Heart left ventricle (tissue), 16 donors: ENCODE measurements around the gene PTK6. TPM values are rescaled to one million over a fixed set of nuclear protein-coding genes. Genes with fewer than 3 reads are reported as not detected.

ENCODE experiments used
- ATAC-seq, 4 donors: fragments of 200-7000 bp; cut with Tn5 transposase; one replicate each; pipeline ENCODE4 v1.9.1; 2020 to 2022; ENCODE audit warnings: moderate library complexity in 4 of 4, mild to moderate bottlenecking in 3 of 4, moderate number of reproducible peaks in 1 of 4
- DNase-seq, 5 donors: peaks; one replicate each; pipeline ENCODE4 v3.0.0-alpha.2; 2020
- H3K27ac ChIP-seq, 12 donors: fragments of 200-600 bp; sonication (generic) in 4 of 12; one replicate each; pipeline versions ENCODE4 v1.5.0 to v1.8.0; 2016 to 2022; ENCODE audit warnings: mild to moderate bottlenecking in 2 of 12
- H3K27me3 ChIP-seq, 9 donors: fragments of 200-600 bp; sonication (generic) in 2 of 9; one replicate each; pipeline versions ENCODE4 v1.5.1 to v1.8.0; 2016 to 2022; ENCODE audit warnings: mild to moderate bottlenecking in 3 of 9
- H3K36me3 ChIP-seq, 9 donors: fragments of 200-600 bp; sonication (generic) in 2 of 9; one replicate each; pipeline versions ENCODE4 v1.5.0 to v1.8.0; 2018 to 2022; ENCODE audit warnings: mild to moderate bottlenecking in 2 of 9
- H3K4me1 ChIP-seq, 12 donors: fragments of 200-600 bp; sonication (generic) in 4 of 12; one replicate each; pipeline versions ENCODE4 v1.5.0 to v1.8.0; 2016 to 2022; ENCODE audit warnings: mild to moderate bottlenecking in 3 of 12
- H3K4me3 ChIP-seq, 12 donors: fragments of 200-600 bp; sonication (generic) in 4 of 12; one replicate each; pipeline versions ENCODE4 v1.5.0 to v1.8.0; 2017 to 2022; ENCODE audit warnings: mild to moderate bottlenecking in 9 of 12, moderate library complexity in 4 of 12
- H3K9me3 ChIP-seq, 12 donors: fragments of 200-600 bp; sonication (generic) in 4 of 12; one replicate each; pipeline versions ENCODE4 v1.5.0 to v1.8.0; 2016 to 2022; ENCODE audit warnings: mild to moderate bottlenecking in 1 of 12
- CTCF ChIP-seq, 12 donors: fragments of 200-600 bp; sonication (generic) in 4 of 12; IDR thresholded peaks; one replicate each; pipeline versions ENCODE4 v1.5.0 to v1.8.0; 2018 to 2022; ENCODE audit warnings: antibody characterized with exemption in 12 of 12, mild to moderate bottlenecking in 5 of 12
- POLR2A ChIP-seq, 2 donors: fragments of 450-650 bp; IDR thresholded peaks; one replicate each; pipeline ENCODE4 v1.6.1; 2017; ENCODE audit warnings: antibody characterized with exemption in 2 of 2, mild to moderate bottlenecking in 2 of 2, moderate library complexity in 2 of 2
- WGBS, 4 donors: extraction: QIAGEN DNeasy Blood & Tissue Kit in 2 of 4; methylation state at CpG; one replicate each; pipeline versions ENCODE4 v1.1.5 to v1.1.7; 2013 to 2018; 5-methylcytosine and 5-hydroxymethylcytosine counted together
- intact Hi-C, 10 donors: fragments of 100-400 bp; cut with DNase I; formaldehyde crosslinking; loops; one replicate each; pipeline versions ENCODE4 v1.11.1 to v1.14.2; 2022
- polyA plus RNA-seq, 2 donors: library from polyadenylated mRNA; stranded (reverse); fragments of 200-250 nt; gene quantifications; one replicate each; pipeline ENCODE4 v1.2.3, GENCODE V29; 2013
- total RNA-seq, 9 donors: library from RNA; depleted of rRNA in 2 of 9; stranded (reverse); fragments of >200 nt in 2 of 9; fragmentation: NEBNext Ultra II Directional in 3 of 9; extraction: Animal tissue kit (Norgen Biotek cat#: 25700) in 3 of 9; gene quantifications; one replicate each; pipeline versions ENCODE4 v1.1.0 to v1.2.4, GENCODE V29; 2016 to 2023
- donor health status: ischemic (EF 13 %, LVEDD 7.1; RV severe dilation, severe dysfunction).
- donor health status: healthy with polysubstance abuse.
- donor health status: DM: no; HTN: yes; CAD: no.
- donor health status: DM: no; HTN: no; CAD: no.
- donor health status: ischemic (EF 25% LVEDD 6.9; RV normal size, moderate dysfunction).
- donor health status: ischemic (EF 25% LVEDD 5.7; RV mildly dilated, moderate dysfunction).
- donor health status: healthy.
- donor health status: DM: yes; HTN: yes; CAD: no.
- donor health status: ischemic (EF 35%, LVEDD 5.7; RV mildly dilated, moderate dysfunction).
- donor health status: nonischemic (EF 11% LVEDD 7.7; RV severe dilation, severe dysfunction).
- donor health status: DM: yes; HTN: yes; CAD: no.
- donor health status: PGD.
- donor health status: ischemic (EF 29% LVEDD 5.4; RV normal size, mild dysfunction).
- donor health status: nonischemic (EF 23%, LVEDD 6.1; RV moderate dilation, normal function).

PTK6 gene
- total and polyA plus RNA-seq, 11 donors = 0.04 to 0.29 (median 0.12) TPM; not detected in 7

DNA sequence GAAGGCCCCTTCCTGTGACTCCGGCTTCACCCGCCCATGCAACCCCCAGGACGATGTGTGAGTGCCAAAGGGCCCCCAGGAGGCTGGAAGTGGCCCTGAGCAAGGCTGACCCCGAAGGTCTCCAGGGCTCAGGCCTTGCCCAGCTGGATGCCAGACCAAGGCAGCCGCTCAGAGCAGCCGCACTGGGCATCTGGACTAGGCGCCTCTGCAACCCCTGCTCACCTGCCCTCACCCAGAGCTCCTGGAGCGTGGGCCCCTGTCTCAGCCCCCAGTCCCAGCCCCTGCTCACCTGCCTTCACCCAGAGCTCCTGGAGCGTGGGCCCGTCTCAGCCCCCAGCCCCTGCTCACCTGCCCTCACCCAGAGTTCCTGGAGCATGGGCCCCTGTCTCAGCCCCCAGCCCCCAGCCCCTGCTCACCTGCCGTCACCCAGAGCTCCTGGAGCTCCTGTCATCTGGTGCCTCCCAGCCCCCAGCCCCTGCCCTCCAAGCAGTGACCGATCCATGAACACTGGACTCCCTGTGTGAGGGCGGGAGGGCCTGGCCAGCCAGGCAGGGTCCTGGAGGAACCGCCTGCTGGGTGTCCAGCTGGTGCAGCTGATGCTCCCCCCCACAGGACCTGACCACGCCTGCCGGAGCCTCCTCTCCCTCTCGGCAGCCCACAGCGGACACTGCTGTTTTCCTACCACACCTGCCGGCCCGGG, 9.2 kb upstream of the PTK6 start:
- DNase-seq (no peak), ATAC-seq (no peak)
- Histone ChIP-seq H3K9me3 (no peaks in the 10 kb centered on the region), H3K27ac (no peak overlapping the region), H3K27me3 (peaks cover 0 to 27% (median 17%) of the 10 kb centered on the region in 9 donors), H3K4me3 (no peak overlapping the region), H3K4me1 (no peaks in the 10 kb centered on the region), H3K36me3 (no peaks in the 10 kb centered on the region)
- intact Hi-C loops = loop anchor here in 2 of 10 donors (10.0 kb wide), 2 partner anchors 68 to 318 kb away; partner anchors contain the start of genes ABHD16B (in 1 of the 2) and TPD52L2 (in 1 of the 2)
- no peak for TF ChIP-seq POLR2A (IDR thresholded peaks at IDR 0.05)
- TF ChIP-seq CTCF (IDR thresholded peaks at IDR 0.05) = no peak
- WGBS, 4 donors = 71 to 83% (median 76%) methylated on average over 17 to 20 of the region's 20 CpGs

DNA sequence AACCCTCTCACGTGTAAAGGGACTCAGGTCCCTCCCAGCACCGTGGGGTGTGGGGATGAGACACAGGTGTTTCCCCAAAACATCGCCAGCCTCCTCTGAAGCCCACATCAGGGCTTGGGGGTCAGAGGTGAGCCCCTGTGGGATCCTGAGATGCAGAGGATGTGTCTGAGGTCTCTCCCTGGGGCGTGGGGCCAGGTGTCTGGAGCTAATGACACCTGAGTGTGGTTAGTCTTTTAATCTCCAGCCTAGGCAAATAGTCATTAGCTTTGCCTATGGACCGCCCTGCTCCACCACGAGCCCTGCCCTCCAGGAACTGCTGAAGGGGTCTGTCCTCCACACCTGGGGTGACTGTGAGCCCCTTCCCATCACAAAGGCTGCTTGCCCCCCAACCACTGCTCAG, 8.6 kb upstream of the PTK6 start:
- no peaks in the 10 kb centered on the region for H3K36me3 ChIP-seq
- H3K4me3 ChIP-seq = no peak overlapping the region
- intact Hi-C loops = loop anchor here in 2 of 10 donors (10.0 kb wide), 2 partner anchors 69 to 319 kb away; partner anchors contain the start of genes ABHD16B (in 1 of the 2) and TPD52L2 (in 1 of the 2)
- WGBS, 4 donors = 61 to 68% (median 63%) methylated on average over 5 to 6 of the region's 6 CpGs
- no peaks in the 10 kb centered on the region for H3K4me1 ChIP-seq
- ATAC-seq = no peak
- H3K9me3 ChIP-seq = no peaks in the 10 kb centered on the region
- TF ChIP-seq CTCF (IDR thresholded peaks at IDR 0.05) (no peak), POLR2A (IDR thresholded peaks at IDR 0.05) (no peak)
- DNase-seq = no peak
- H3K27me3 ChIP-seq = peaks cover 0 to 27% (median 17%) of the 10 kb centered on the region in 9 donors
- H3K27ac ChIP-seq = no peak overlapping the region

- H3K27me3 ChIP-seq = peaks cover 0 to 27% (median 15%) of the 10 kb centered on the region in 9 donors
- H3K27ac ChIP-seq = no peak overlapping the region
- 69 to 74% (median 74%) methylated on average over 7 to 19 of the region's 19 CpGs for WGBS, 4 donors
- ATAC-seq = no peak
- DNase-seq = no peak
- no peaks in the 10 kb centered on the region for H3K9me3 ChIP-seq
- TF ChIP-seq POLR2A (IDR thresholded peaks at IDR 0.05) (no peak), CTCF (IDR thresholded peaks at IDR 0.05) (no peak)
- intact Hi-C loops = loop anchor here in 2 of 10 donors (10.0 kb wide), 2 partner anchors 70 to 320 kb away; partner anchors contain the start of genes ABHD16B (in 1 of the 2) and TPD52L2 (in 1 of the 2)
- H3K4me3 ChIP-seq = no peak overlapping the region
- H3K36me3 ChIP-seq = no peaks in the 10 kb centered on the region
- no peaks in the 10 kb centered on the region for H3K4me1 ChIP-seq
These were observed 7.9 kb upstream of the PTK6 start for GRCh38 chr20:63544958-63545516.

- ATAC-seq (no peak), DNase-seq (no peak)
- Histone ChIP-seq H3K27me3 (peaks cover 0 to 27% (median 13%) of the 10 kb centered on the region in 9 donors), H3K4me3 (no peak overlapping the region), H3K36me3 (no peaks in the 10 kb centered on the region), H3K27ac (no peak overlapping the region), H3K4me1 (no peaks in the 10 kb centered on the region), H3K9me3 (no peaks in the 10 kb centered on the region)
- intact Hi-C loops = loop anchor here in 2 of 10 donors (10.0 kb wide), 2 partner anchors 70 to 320 kb away; partner anchors contain the start of genes ABHD16B (in 1 of the 2) and TPD52L2 (in 1 of the 2)
- WGBS, 4 donors = 58 to 79% (median 74%) methylated on average over 8 to 27 of the region's 27 CpGs
- no peak for TF ChIP-seq CTCF (IDR thresholded peaks at IDR 0.05)
- TF ChIP-seq POLR2A (IDR thresholded peaks at IDR 0.05) = no peak
These were observed 7.2 kb upstream of the PTK6 start for GRCh38 chr20:63544241-63544957.
